ENCODE results near the gene GDF7. TPM values are rescaled to one million over a fixed set of nuclear protein-coding genes. Genes with fewer than 3 reads are reported as not detected.

The GDF7 gene
- total RNA-seq, 1 experiment from 2014 or later = 0.04 TPM

DNA sequence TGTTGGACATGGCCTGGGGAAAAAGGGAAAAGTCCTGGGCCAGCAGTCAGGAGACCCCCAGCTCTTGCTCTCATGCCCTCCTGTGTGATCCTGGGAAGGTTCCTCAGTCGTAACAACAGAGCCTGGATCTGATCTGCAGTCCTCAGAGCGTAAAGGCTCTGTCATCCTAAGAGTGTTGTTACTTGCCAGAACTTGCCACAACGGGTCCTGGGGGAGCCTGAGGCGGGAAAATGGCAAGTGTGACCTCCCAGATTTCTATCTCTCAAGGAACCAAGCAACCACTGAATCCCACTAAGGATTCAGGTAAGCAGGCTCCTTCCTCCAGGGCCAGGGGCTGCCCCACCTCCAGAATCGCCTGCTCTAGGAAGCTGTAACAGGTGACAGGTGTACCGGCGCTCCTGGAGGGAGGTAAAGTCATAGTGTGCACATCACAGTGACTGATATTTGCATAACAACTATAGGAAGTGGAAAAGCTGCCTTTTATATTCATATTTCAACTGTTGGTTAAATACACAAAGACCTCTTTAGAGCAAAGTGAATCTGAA lies 34.4 kb upstream of the GDF7 start:
- H4K91ac ChIP-seq (ENCODE audit: insufficient read length, low read depth, low read length) = no peak overlapping the region
- no peak overlapping the region for H2AFZ ChIP-seq (ENCODE audit: low read length)
- Mint-ChIP-seq H3K4me1 (peaks cover 30 to 37% of the 10 kb centered on the region in 2 experiments), H3K9me3 (no peaks in the 10 kb centered on the region), H3K27ac (no peak overlapping the region), H3K36me3 (ENCODE audit: insufficient read depth in 1 of 3, low read depth in 3 of 3) (peaks cover 0 to 2% (median 0%) of the 10 kb centered on the region in 3 experiments; a peak in 3 of 7 replicates), H3K27me3 (ENCODE audit: low read depth) (no peaks in the 10 kb centered on the region), H3K4me3 (no peak overlapping the region)
- H4K20me1 ChIP-seq (ENCODE audit: control insufficient read depth, insufficient read depth, insufficient read length) = no peaks in the 10 kb centered on the region
- H2BK20ac ChIP-seq (ENCODE audit: low read depth, low read length, poor library complexity, severe bottlenecking) = no peak overlapping the region
- H3K56ac ChIP-seq (ENCODE audit: insufficient read length, low read depth, low read length) = no peak overlapping the region
- no peak overlapping the region for H3K4ac ChIP-seq (ENCODE audit: low read depth, low read length)
- no peaks in the 10 kb centered on the region for H3K9me3 ChIP-seq (ENCODE audit: control insufficient read depth, low read depth, low read length)
- no peak overlapping the region for H3K9ac ChIP-seq (ENCODE audit: extremely low read depth, insufficient read length, low read length)
- no peak overlapping the region for H3K27ac ChIP-seq (ENCODE audit: insufficient read length, low read depth, low read length)
- H2BK12ac ChIP-seq (ENCODE audit: insufficient read length, low read depth, low read length) = no peak overlapping the region
- H3K23me2 ChIP-seq (ENCODE audit: insufficient read length, low read depth, low read length, poor library complexity, severe bottlenecking) = no peaks in the 10 kb centered on the region
- H3K14ac ChIP-seq (ENCODE audit: insufficient read depth, low read length) = no peak overlapping the region
- WGBS (ENCODE audit: extremely low coverage, insufficient read length, low lambda C conversion rate) = no CpG with 5 or more reads among the region's 7 CpGs
- no peak overlapping the region for H3K4me2 ChIP-seq (ENCODE audit: insufficient read depth, insufficient read length, low read length)
- no peak for DNase-seq
- no peaks in the 10 kb centered on the region for H3K27me3 ChIP-seq (ENCODE audit: insufficient read depth, low read length)
- no peak overlapping the region for H4K8ac ChIP-seq (replicated peaks; ENCODE audit: insufficient read length, low read depth, low read length)
- H2BK5ac ChIP-seq (ENCODE audit: insufficient read length, low read length) = no peak overlapping the region
- no peaks in the 10 kb centered on the region for H3K79me2 ChIP-seq (ENCODE audit: insufficient read depth, low read length)
- H3T11ph ChIP-seq (ENCODE audit: low read length) = no peak overlapping the region
- H3K79me1 ChIP-seq (ENCODE audit: insufficient read depth, low read depth, low read length, poor library complexity, severe bottlenecking) = no peaks in the 10 kb centered on the region
- H3K23ac ChIP-seq (ENCODE audit: insufficient read length, low read depth, low read length) = no peak overlapping the region
- TF ChIP-seq, protein P1, sequence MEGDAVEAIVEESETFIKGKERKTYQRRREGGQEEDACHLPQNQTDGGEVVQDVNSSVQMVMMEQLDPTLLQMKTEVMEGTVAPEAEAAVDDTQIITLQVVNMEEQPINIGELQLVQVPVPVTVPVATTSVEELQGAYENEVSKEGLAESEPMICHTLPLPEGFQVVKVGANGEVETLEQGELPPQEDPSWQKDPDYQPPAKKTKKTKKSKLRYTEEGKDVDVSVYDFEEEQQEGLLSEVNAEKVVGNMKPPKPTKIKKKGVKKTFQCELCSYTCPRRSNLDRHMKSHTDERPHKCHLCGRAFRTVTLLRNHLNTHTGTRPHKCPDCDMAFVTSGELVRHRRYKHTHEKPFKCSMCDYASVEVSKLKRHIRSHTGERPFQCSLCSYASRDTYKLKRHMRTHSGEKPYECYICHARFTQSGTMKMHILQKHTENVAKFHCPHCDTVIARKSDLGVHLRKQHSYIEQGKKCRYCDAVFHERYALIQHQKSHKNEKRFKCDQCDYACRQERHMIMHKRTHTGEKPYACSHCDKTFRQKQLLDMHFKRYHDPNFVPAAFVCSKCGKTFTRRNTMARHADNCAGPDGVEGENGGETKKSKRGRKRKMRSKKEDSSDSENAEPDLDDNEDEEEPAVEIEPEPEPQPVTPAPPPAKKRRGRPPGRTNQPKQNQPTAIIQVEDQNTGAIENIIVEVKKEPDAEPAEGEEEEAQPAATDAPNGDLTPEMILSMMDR (conservative IDR thresholded peaks at IDR 0.05) = no peak
- no peak overlapping the region for H3K18ac ChIP-seq (ENCODE audit: insufficient read length, low read depth, low read length)
- no peaks in the 10 kb centered on the region; the same call in 1 of the 2 replicates for H3K4me1 ChIP-seq (ENCODE audit: insufficient read depth, low read length)
- H2BK120ac ChIP-seq (ENCODE audit: low read depth, low read length, poor library complexity, severe bottlenecking) = no peak overlapping the region
- no peak overlapping the region for H4K5ac ChIP-seq (ENCODE audit: insufficient read length, low read depth, low read length)
- no peak overlapping the region for H2AK5ac ChIP-seq (ENCODE audit: insufficient read length, low read length)
- H2BK15ac ChIP-seq (ENCODE audit: low read depth, low read length) = no peak overlapping the region

Measured in H9 (cell line).